K562 (cell line): ENCODE results near the gene CACNB2. TPM values are rescaled to one million over a fixed set of nuclear protein-coding genes. Genes with fewer than 3 reads are reported as not detected.

Experiments
- ATAC-seq: fragments of 200-7000 bp; cut with Tn5 transposase; 3 replicates; pipeline ENCODE4 v1.9.1; 2020; ENCODE audit warnings: moderate library complexity
- BruUV-seq: library from RNA; stranded (reverse); fragments of 400-500 nt; replicated peaks from 2 replicates; lab custom pipeline; 2021; lab: Mats Ljungman, UMichigan
- CTCF ChIA-PET: fragments of 300-600 bp; formaldehyde crosslinking; extraction: SDS; loops from one replicate; lab custom pipeline; 2021; ENCODE audit warnings: low intra/inter-chr PET ratio; lab: Yijun Ruan, JAX
- POLR2A ChIA-PET: fragments of 300-600, 350-650 bp; sonication (Branson Sonifier 250); formaldehyde crosslinking; extraction: SDS; loops from one replicate; lab custom pipeline; 2021; ENCODE audit warnings: antibody characterized with exemption, inconsistent platforms; lab: Yijun Ruan, JAX
- DNase-seq, 4 experiments: peaks; one replicate each; pipeline versions ENCODE4 v3.0.0 to v3.0.0-alpha.2; 2011 to 2018; ENCODE audit warnings: low spot score in 3 of 4, mixed read lengths in 3 of 4; ENCODE audit errors: extremely low read depth in 1 of 4
- FAIRE-seq: peaks from 2 replicates; lab custom pipeline; 2011; peaks lifted over from hg19 to GRCh38; lab: Jason Lieb, UNC
- H2AFZ ChIP-seq: 2 replicates; pipeline ENCODE4 v1.6.0; 2011; ENCODE audit warnings: low read depth, low read length, control low read depth, inconsistent platforms
- H3K27ac ChIP-seq: fragments of 200-600 bp; 3 replicates; pipeline ENCODE4 v1.8.0; 2011; ENCODE audit warnings: low read depth, mild to moderate bottlenecking, control low read depth, inconsistent platforms, low read length, moderate library complexity, mixed read lengths; ENCODE audit errors: extremely low read depth
- H3K27me3 ChIP-seq, 2 experiments: fragments of 300-600 bp in 1 of 2; 2 replicates in 1 of 2; 3 replicates in 1 of 2; pipeline versions ENCODE4 v1.6.0 to v1.8.0; 2011; ENCODE audit warnings: inconsistent platforms in 2 of 2, low read length in 2 of 2, mild to moderate bottlenecking in 1 of 2, mixed read lengths in 1 of 2, moderate library complexity in 1 of 2; ENCODE audit not compliant: control insufficient read depth in 2 of 2, insufficient read depth in 2 of 2
- H3K36me3 ChIP-seq: fragments of 300-600 bp; 3 replicates; pipeline ENCODE4 v1.8.0; 2011; ENCODE audit warnings: mild to moderate bottlenecking, low read length, inconsistent platforms; ENCODE audit not compliant: control insufficient read depth, insufficient read depth
- H3K4me1 ChIP-seq, 2 experiments: fragments of 200-600 bp in 1 of 2; replicated peaks in 1 of 2; 2 replicates in 1 of 2; 3 replicates in 1 of 2; pipeline versions ENCODE4 v1.5.1 to v1.8.0; 2011; ENCODE audit warnings: inconsistent platforms in 2 of 2, low read length in 2 of 2, mild to moderate bottlenecking in 1 of 2, mixed read lengths in 1 of 2, moderate library complexity in 1 of 2; ENCODE audit not compliant: control insufficient read depth in 2 of 2, insufficient read depth in 2 of 2
- H3K4me2 ChIP-seq: 2 replicates; pipeline ENCODE4 v1.6.1; 2011; ENCODE audit warnings: low read length, control low read depth, inconsistent platforms, mixed read lengths; ENCODE audit not compliant: insufficient read depth
- H3K4me3 ChIP-seq: fragments of 200-600 bp; sonication (generic), shearing (Covaris generic); 2 replicates; pipeline ENCODE4 v1.5.1; 2016; ENCODE audit warnings: control low read depth, inconsistent platforms
- H3K79me2 ChIP-seq: fragments of 200-600 bp; 3 replicates; pipeline ENCODE4 v1.8.0; 2011; ENCODE audit warnings: low read length, inconsistent platforms; ENCODE audit not compliant: control insufficient read depth, insufficient read depth
- H3K9ac ChIP-seq, 2 experiments: 2 replicates each; pipeline versions ENCODE4 v1.6.0 to v1.6.1; 2011; ENCODE audit warnings: low read depth in 2 of 2, low read length in 2 of 2, control low read depth in 1 of 2, inconsistent platforms in 1 of 2, mild to moderate bottlenecking in 1 of 2, mixed read lengths in 1 of 2; ENCODE audit not compliant: insufficient read depth in 1 of 2
- H3K9me1 ChIP-seq: one replicate; pipeline ENCODE4 v1.6.0; 2011; ENCODE audit warnings: inconsistent platforms, mild to moderate bottlenecking, low read length, moderate library complexity; ENCODE audit not compliant: control insufficient read depth, insufficient read depth
- H3K9me3 ChIP-seq: replicated peaks from 2 replicates; pipeline ENCODE4 v1.5.1; 2011; ENCODE audit warnings: low read depth, low read length, inconsistent platforms; ENCODE audit not compliant: control insufficient read depth, insufficient read depth
- H4K20me1 ChIP-seq: replicated peaks from 2 replicates; pipeline ENCODE4 v1.6.1; 2011; ENCODE audit warnings: low read length, inconsistent platforms, mixed read lengths; ENCODE audit not compliant: control insufficient read depth, insufficient read depth
- ADNP ChIP-seq: fragments of 200-800 bp; sonication (Bioruptor generic); IDR thresholded peaks from 2 replicates; pipeline ENCODE4 v1.6.1; 2016; ENCODE audit warnings: missing genetic modification characterization, missing compliant biosample characterization
- AFF1 ChIP-seq, 2 experiments: fragments of 450-650 bp; IDR thresholded peaks; 2 replicates each; pipeline ENCODE4 v1.6.1; 2018; ENCODE audit warnings: mild to moderate bottlenecking in 2 of 2, low read depth in 1 of 2; ENCODE audit not compliant: partially characterized antibody in 2 of 2
- BCOR ChIP-seq: fragments of 450-650 bp; IDR thresholded peaks from 2 replicates; pipeline ENCODE4 v1.6.1; 2016
- BRD9 ChIP-seq: fragments of 450-650 bp; IDR thresholded peaks from 2 replicates; pipeline ENCODE4 v1.6.1; 2018; ENCODE audit warnings: low read depth; ENCODE audit not compliant: partially characterized antibody
- ETV5 ChIP-seq: sonication (generic); formaldehyde crosslinking; IDR thresholded peaks from 2 replicates; pipeline ENCODE4 v1.4.0; 2020; ENCODE audit warnings: low read depth, mild to moderate bottlenecking, missing genetic modification reagents
- MTA1 ChIP-seq: fragments of 450-650 bp; IDR thresholded peaks from 2 replicates; pipeline ENCODE4 v1.6.1; 2017; ENCODE audit warnings: borderline replicate concordance
- NCOA2 ChIP-seq, 2 experiments: fragments of 450-650 bp; IDR thresholded peaks; 2 replicates each; pipeline ENCODE4 v1.6.1; 2018; ENCODE audit warnings: mild to moderate bottlenecking in 2 of 2, moderate library complexity in 1 of 2; ENCODE audit not compliant: partially characterized antibody in 2 of 2
- POLR2AphosphoS2 ChIP-seq: IDR thresholded peaks from 2 replicates; pipeline ENCODE4 v1.6.1; 2012; ENCODE audit warnings: low read length, improper control_type of control experiment
- SRSF1 ChIP-seq: fragments of 200-400 bp; formaldehyde crosslinking; IDR thresholded peaks from 2 replicates; pipeline ENCODE4 v1.6.1; 2017; ENCODE audit warnings: mild to moderate bottlenecking, low read depth, low read length, moderate library complexity
- STAT6 ChIP-seq: sonication (generic); formaldehyde crosslinking; IDR thresholded peaks from 2 replicates; pipeline ENCODE4 v1.8.1; 2023; ENCODE audit warnings: mild to moderate bottlenecking, missing genetic modification reagents
- ZBED1 ChIP-seq: IDR thresholded peaks from 2 replicates; pipeline ENCODE4 v1.6.1; 2014
- ZNF184 ChIP-seq: sonication (generic); formaldehyde crosslinking; IDR thresholded peaks from 2 replicates; pipeline ENCODE4 v1.5.0; 2020; ENCODE audit warnings: missing genetic modification reagents
- ZNF57 ChIP-seq: fragments of 450-650 bp; formaldehyde crosslinking; IDR thresholded peaks from 2 replicates; pipeline ENCODE4 v1.4.0; 2020; ENCODE audit warnings: mild to moderate bottlenecking, moderate library complexity
- ZNF592 ChIP-seq: fragments of 450-650 bp; IDR thresholded peaks from 2 replicates; pipeline ENCODE4 v1.6.1; 2017; ENCODE audit warnings: antibody characterized with exemption, mild to moderate bottlenecking
- WGBS: fragments of 100-300 bp; shearing (Covaris generic); methylation state at CpG from one replicate; pipeline ENCODE4 v1.1.6; 2016; ENCODE audit warnings: low coverage, mixed read lengths; ENCODE audit not compliant: insufficient coverage; ENCODE audit errors: missing lambda C conversion rate; 5-methylcytosine and 5-hydroxymethylcytosine counted together
- in situ Hi-C: fragments of 300-500 bp; cut with MboI; formaldehyde crosslinking; loops from 4 replicates; pipeline ENCODE4 v1.15.0; 2018; ENCODE audit warnings: inconsistent platforms, mixed read lengths
- intact Hi-C: fragments of 100-400 bp; cut with micrococcal nuclease; formaldehyde crosslinking; loops from 2 replicates; pipeline ENCODE4 v1.14.2; 2022
- polyA plus RNA-seq, 8 experiments: library from polyadenylated mRNA; depleted of rRNA in 4 of 8; stranded (reverse) in 5 of 8; unstranded in 3 of 8; fragments of >200 nt; fragmentation: Nextera tagmentation in 2 of 8; fragmentation: Illumina TruSeq in 1 of 8; extraction: Ambion mirVana in 2 of 8; extraction: Trizol in 1 of 8; gene quantifications; 2 replicates each; pipeline versions ENCODE4 v1.2.1 to v1.2.3, GENCODE V29; 2011 to 2014; ENCODE audit warnings: inconsistent platforms in 1 of 8, missing spikeins in 1 of 8
- total RNA-seq, 7 experiments: library from RNA; depleted of rRNA in 6 of 7; stranded (reverse); fragments of >200 nt in 6 of 7; fragmentation: Illumina TruSeq in 2 of 7; extraction: Trizol in 2 of 7; gene quantifications; 2 replicates each; pipeline versions ENCODE4 v1.2.1 to v1.2.3, GENCODE V29; 2011 to 2021; ENCODE audit warnings: low replicate concordance in 1 of 7

CACNB2 gene
- total and polyA plus RNA-seq, 9 of the 15 experiments (the other 6 are each of a cell fraction or from before 2014, with no cell fraction given), result 1.8 to 2.2 TPM; not detected in 7

- H3K4me1 ChIP-seq, result no peaks in the 10 kb centered on the region
- no peak overlapping the region for H3K4me3 ChIP-seq
- no peaks in the 10 kb centered on the region for H3K9me1 ChIP-seq
- no peaks in the 10 kb centered on the region for H3K36me3 ChIP-seq
- no peak overlapping the region for H2AFZ ChIP-seq
- H3K27me3 ChIP-seq, result no peaks in the 10 kb centered on the region; a peak in 2 of 5 replicates
- FAIRE-seq (no peak), DNase-seq (no peak), ATAC-seq (no peak)
- no peak overlapping the region for H3K27ac ChIP-seq
- ChIA-PET CTCF (no interaction called here), POLR2A (no interaction called here)
- intact Hi-C loops, result no loop called here
- 0% methylated on average over 3 of the region's 3 CpGs for WGBS
- no peak overlapping the region for H3K9ac ChIP-seq
- no peak overlapping the region for H3K4me2 ChIP-seq
- H3K9me3 ChIP-seq, result no peaks in the 10 kb centered on the region
- no peaks in the 10 kb centered on the region for H3K79me2 ChIP-seq
- BruUV-seq, result no TSS peak
- in situ Hi-C loops, result no loop called here
- H4K20me1 ChIP-seq, result no peaks in the 10 kb centered on the region; the same call in 1 of the 2 replicates
- TF ChIP-seq BCOR (no peak), ADNP (tag) (no peak), ZBED1 (no peak), ETV5 (CRISPR knock-in tag) (no peak), MTA1 (no peak), ZNF57 (CRISPR knock-in tag) (no peak), STAT6 (CRISPR knock-in tag) (no peak), POLR2AphosphoS2 (no peak), ZNF184 (CRISPR knock-in tag) (no peak), SRSF1 (no peak), ZNF592 (no peak), NCOA2 (IDR thresholded peaks at IDR 0.05; ENCODE audit: partially characterized antibody in 2 of 2) (no peak), AFF1 (IDR thresholded peaks at IDR 0.05; ENCODE audit: low read depth in 1 of 2, partially characterized antibody in 2 of 2) (no peak), BRD9 (no peak)
Observed at GRCh38 chr10:18271491-18271890, 131.3 kb downstream of the CACNB2 start.
